ENCODE results near the gene CLIP2. TPM values are rescaled to one million over a fixed set of nuclear protein-coding genes. Genes with fewer than 3 reads are reported as not detected.
"Not testable (repeated sequence)": the region's sequence is repeated elsewhere in the genome, so short reads cannot be mapped to it uniquely, and the experiment has no call there.

CLIP2 gene
- total RNA-seq, 1 experiment from 2014 or later: 21.6 TPM

DNA sequence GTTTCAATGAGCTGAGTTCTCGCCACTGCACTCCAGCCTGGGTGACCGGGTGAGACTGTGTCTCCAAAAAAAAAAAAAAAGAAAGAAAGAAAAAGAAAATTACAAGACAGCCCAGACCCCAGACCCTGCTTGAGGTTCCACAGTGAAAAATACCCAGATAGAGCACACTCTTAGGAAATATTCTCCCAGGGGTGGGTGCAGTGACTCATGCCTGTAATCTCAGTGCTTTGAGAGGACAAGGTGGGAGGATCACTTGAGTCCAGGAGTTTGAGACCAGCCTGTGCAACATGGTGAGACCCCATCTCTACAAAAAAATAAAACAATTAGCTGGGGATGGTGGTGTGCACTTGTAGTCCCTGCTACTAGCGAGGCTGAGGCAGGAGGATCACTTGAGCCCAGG is 123.4 kb downstream of the CLIP2 start:
- Histone ChIP-seq H2BK15ac (ENCODE audit: low read depth, low read length) (no peak overlapping the region), H2BK5ac (ENCODE audit: insufficient read length, low read length) (no peak overlapping the region), H2AFZ (ENCODE audit: low read length) (no peak overlapping the region), H3K4me1 (ENCODE audit: insufficient read depth, low read length) (no peaks in the 10 kb centered on the region), H2BK120ac (ENCODE audit: low read depth, low read length, poor library complexity, severe bottlenecking) (no peak overlapping the region), H3K23me2 (ENCODE audit: insufficient read length, low read depth, low read length, poor library complexity, severe bottlenecking) (no peaks in the 10 kb centered on the region), H4K5ac (ENCODE audit: insufficient read length, low read depth, low read length) (no peak overlapping the region), H3K14ac (ENCODE audit: insufficient read depth, low read length) (no peak overlapping the region), H3K27me3 (ENCODE audit: insufficient read depth, low read length) (no peaks in the 10 kb centered on the region), H3K79me2 (ENCODE audit: insufficient read depth, low read length) (no peaks in the 10 kb centered on the region), H3K79me1 (ENCODE audit: insufficient read depth, low read depth, low read length, poor library complexity, severe bottlenecking) (no peaks in the 10 kb centered on the region), H3K56ac (ENCODE audit: insufficient read length, low read depth, low read length) (no peak overlapping the region), H3K9me3 (ENCODE audit: control insufficient read depth, low read depth, low read length) (no peaks in the 10 kb centered on the region), H3K4ac (ENCODE audit: low read depth, low read length) (no peak overlapping the region), H3K23ac (ENCODE audit: insufficient read length, low read depth, low read length) (no peak overlapping the region), H3T11ph (ENCODE audit: low read length) (no peak overlapping the region), H3K18ac (ENCODE audit: insufficient read length, low read depth, low read length) (no peak overlapping the region), H3K27ac (ENCODE audit: insufficient read length, low read depth, low read length) (no peak overlapping the region), H2AK5ac (ENCODE audit: insufficient read length, low read length) (no peak overlapping the region), H2BK12ac (ENCODE audit: insufficient read length, low read depth, low read length) (no peak overlapping the region), H3K4me2 (ENCODE audit: insufficient read depth, insufficient read length, low read length) (no peak overlapping the region), H3K9ac (ENCODE audit: extremely low read depth, insufficient read length, low read length) (no peak overlapping the region), H4K20me1 (ENCODE audit: control insufficient read depth, insufficient read depth, insufficient read length) (no peaks in the 10 kb centered on the region), H2BK20ac (ENCODE audit: low read depth, low read length, poor library complexity, severe bottlenecking) (no peak overlapping the region), H4K8ac (replicated peaks; ENCODE audit: insufficient read length, low read depth, low read length) (no peak overlapping the region), H4K91ac (ENCODE audit: insufficient read length, low read depth, low read length) (no peak overlapping the region)
- H3K9me3 Mint-ChIP-seq: no peaks in the 10 kb centered on the region; a peak in 2 of 5 replicates
- DNase-seq: no peak
- H3K36me3 Mint-ChIP-seq (ENCODE audit: insufficient read depth in 1 of 3, low read depth in 3 of 3): no peaks in the 10 kb centered on the region
- WGBS (ENCODE audit: extremely low coverage, insufficient read length, low lambda C conversion rate): no CpG with 5 or more reads among the region's 3 CpGs
- no peak overlapping the region for H3K4me3 Mint-ChIP-seq
- H3K4me1 Mint-ChIP-seq: no peaks in the 10 kb centered on the region
- no peak overlapping the region for H3K27ac Mint-ChIP-seq
- TF ChIP-seq, protein P1, sequence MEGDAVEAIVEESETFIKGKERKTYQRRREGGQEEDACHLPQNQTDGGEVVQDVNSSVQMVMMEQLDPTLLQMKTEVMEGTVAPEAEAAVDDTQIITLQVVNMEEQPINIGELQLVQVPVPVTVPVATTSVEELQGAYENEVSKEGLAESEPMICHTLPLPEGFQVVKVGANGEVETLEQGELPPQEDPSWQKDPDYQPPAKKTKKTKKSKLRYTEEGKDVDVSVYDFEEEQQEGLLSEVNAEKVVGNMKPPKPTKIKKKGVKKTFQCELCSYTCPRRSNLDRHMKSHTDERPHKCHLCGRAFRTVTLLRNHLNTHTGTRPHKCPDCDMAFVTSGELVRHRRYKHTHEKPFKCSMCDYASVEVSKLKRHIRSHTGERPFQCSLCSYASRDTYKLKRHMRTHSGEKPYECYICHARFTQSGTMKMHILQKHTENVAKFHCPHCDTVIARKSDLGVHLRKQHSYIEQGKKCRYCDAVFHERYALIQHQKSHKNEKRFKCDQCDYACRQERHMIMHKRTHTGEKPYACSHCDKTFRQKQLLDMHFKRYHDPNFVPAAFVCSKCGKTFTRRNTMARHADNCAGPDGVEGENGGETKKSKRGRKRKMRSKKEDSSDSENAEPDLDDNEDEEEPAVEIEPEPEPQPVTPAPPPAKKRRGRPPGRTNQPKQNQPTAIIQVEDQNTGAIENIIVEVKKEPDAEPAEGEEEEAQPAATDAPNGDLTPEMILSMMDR (conservative IDR thresholded peaks at IDR 0.05): no peak
- H3K27me3 Mint-ChIP-seq (ENCODE audit: low read depth): peaks cover 3% of the 10 kb centered on the region

- H2BK12ac ChIP-seq (ENCODE audit: insufficient read length, low read depth, low read length); H3K4me3 Mint-ChIP-seq: not testable (repeated sequence)
- no CpG with 5 or more reads among the region's 7 CpGs for WGBS (ENCODE audit: extremely low coverage, insufficient read length, low lambda C conversion rate)
These were observed 125.6 kb downstream of the CLIP2 start for GRCh38 chr7:74414595-74415333.

More at GRCh38 chr7:74414595-74415333, 125.6 kb downstream of the CLIP2 start:
- H2BK120ac ChIP-seq (ENCODE audit: low read depth, low read length, poor library complexity, severe bottlenecking); H3K79me1 ChIP-seq (ENCODE audit: insufficient read depth, low read depth, low read length, poor library complexity, severe bottlenecking); H4K91ac ChIP-seq (ENCODE audit: insufficient read length, low read depth, low read length); H3K4me1 Mint-ChIP-seq; H2BK5ac ChIP-seq (ENCODE audit: insufficient read length, low read length); H3K79me2 ChIP-seq (ENCODE audit: insufficient read depth, low read length); H2AFZ ChIP-seq (ENCODE audit: low read length); H3K9me3 Mint-ChIP-seq; H3K14ac ChIP-seq (ENCODE audit: insufficient read depth, low read length); H4K5ac ChIP-seq (ENCODE audit: insufficient read length, low read depth, low read length); H3K36me3 Mint-ChIP-seq (ENCODE audit: insufficient read depth in 1 of 3, low read depth in 3 of 3); H3K56ac ChIP-seq (ENCODE audit: insufficient read length, low read depth, low read length); H4K20me1 ChIP-seq (ENCODE audit: control insufficient read depth, insufficient read depth, insufficient read length); H3K18ac ChIP-seq (ENCODE audit: insufficient read length, low read depth, low read length); H3K9me3 ChIP-seq (ENCODE audit: control insufficient read depth, low read depth, low read length); H3K4ac ChIP-seq (ENCODE audit: low read depth, low read length); H3T11ph ChIP-seq (ENCODE audit: low read length); H3K27ac ChIP-seq (ENCODE audit: insufficient read length, low read depth, low read length); H3K27ac Mint-ChIP-seq; H3K4me1 ChIP-seq (ENCODE audit: insufficient read depth, low read length); H3K23me2 ChIP-seq (ENCODE audit: insufficient read length, low read depth, low read length, poor library complexity, severe bottlenecking); H3K27me3 ChIP-seq (ENCODE audit: insufficient read depth, low read length); H3K9ac ChIP-seq (ENCODE audit: extremely low read depth, insufficient read length, low read length); H2BK15ac ChIP-seq (ENCODE audit: low read depth, low read length); H3K4me2 ChIP-seq (ENCODE audit: insufficient read depth, insufficient read length, low read length); H2BK20ac ChIP-seq (ENCODE audit: low read depth, low read length, poor library complexity, severe bottlenecking); H2AK5ac ChIP-seq (ENCODE audit: insufficient read length, low read length); H3K27me3 Mint-ChIP-seq (ENCODE audit: low read depth); H4K8ac ChIP-seq (replicated peaks; ENCODE audit: insufficient read length, low read depth, low read length); DNase-seq; H3K23ac ChIP-seq (ENCODE audit: insufficient read length, low read depth, low read length): not testable (repeated sequence)

All from H9 (cell line).